Measurements from ENCODE around the gene ESYT2. TPM values are rescaled to one million over a fixed set of nuclear protein-coding genes. Genes with fewer than 3 reads are reported as not detected.

ESYT2 gene
- total RNA-seq, 2 donors from 2014 or later, result 60.0 to 75.9 TPM

- Histone ChIP-seq H3K27me3 (no peaks in the 10 kb centered on the region), H3K27ac (no peak overlapping the region), H3K9me3 (no peaks in the 10 kb centered on the region), H3K4me1 (no peaks in the 10 kb centered on the region), H3K4me3 (no peak overlapping the region), H3K36me3 (peaks cover 12% of the 10 kb centered on the region)
- DNase-seq (ENCODE audit: low spot score), result no peak
- TF ChIP-seq CTCF (IDR thresholded peaks at IDR 0.05), result no peak
Measured at GRCh38 chr7:158689488-158689887, 139.8 kb downstream of the ESYT2 start.

GRCh38 chr7:158687406-158687805 is 141.9 kb downstream of the ESYT2 start:
- Histone ChIP-seq H3K27ac (no peak overlapping the region), H3K36me3 (peaks cover 12% of the 10 kb centered on the region), H3K9me3 (no peaks in the 10 kb centered on the region), H3K4me1 (no peaks in the 10 kb centered on the region), H3K27me3 (no peaks in the 10 kb centered on the region), H3K4me3 (no peak overlapping the region)
- no peak for TF ChIP-seq CTCF (IDR thresholded peaks at IDR 0.05)
- no peak for DNase-seq (ENCODE audit: low spot score)

- no peak for TF ChIP-seq CTCF (IDR thresholded peaks at IDR 0.05)
- Histone ChIP-seq H3K27me3 (no peaks in the 10 kb centered on the region), H3K27ac (no peak overlapping the region), H3K4me1 (no peaks in the 10 kb centered on the region), H3K9me3 (no peaks in the 10 kb centered on the region), H3K4me3 (no peak overlapping the region), H3K36me3 (peaks cover 12% of the 10 kb centered on the region)
- no peak for DNase-seq (ENCODE audit: low spot score)
Measured at GRCh38 chr7:158685693-158686092, 143.6 kb downstream of the ESYT2 start.

GRCh38 chr7:158684329-158684728 is 145.0 kb downstream of the ESYT2 start:
- H3K36me3 ChIP-seq, result peaks cover 12% of the 10 kb centered on the region

GRCh38 chr7:158683541-158683940 is 145.8 kb downstream of the ESYT2 start:
- Histone ChIP-seq H3K27ac (no peak overlapping the region), H3K4me1 (no peaks in the 10 kb centered on the region), H3K36me3 (peaks cover 13% of the 10 kb centered on the region), H3K27me3 (no peaks in the 10 kb centered on the region), H3K4me3 (no peak overlapping the region), H3K9me3 (no peaks in the 10 kb centered on the region)
- no peak for TF ChIP-seq CTCF (IDR thresholded peaks at IDR 0.05)
- no peak for DNase-seq (ENCODE audit: low spot score)

More at GRCh38 chr7:158684329-158684728, 145.0 kb downstream of the ESYT2 start:
- no peak for DNase-seq (ENCODE audit: low spot score)
- Histone ChIP-seq H3K27ac (no peak overlapping the region), H3K4me1 (no peaks in the 10 kb centered on the region), H3K9me3 (no peaks in the 10 kb centered on the region), H3K4me3 (no peak overlapping the region), H3K27me3 (no peaks in the 10 kb centered on the region)
- TF ChIP-seq CTCF (IDR thresholded peaks at IDR 0.05), result no peak

- Histone ChIP-seq H3K36me3 (peaks cover 11% of the 10 kb centered on the region), H3K4me3 (no peak overlapping the region), H3K27me3 (no peaks in the 10 kb centered on the region), H3K27ac (no peak overlapping the region), H3K4me1 (no peaks in the 10 kb centered on the region), H3K9me3 (no peaks in the 10 kb centered on the region)
- no peak for DNase-seq (ENCODE audit: low spot score)
- TF ChIP-seq CTCF (IDR thresholded peaks at IDR 0.05), result no peak
Measured at GRCh38 chr7:158682456-158682855, 146.9 kb downstream of the ESYT2 start.

Measured in right atrium auricular region (tissue), 2 donors.